Measurements from ENCODE around the gene PTHLH.

PTHLH gene

GRCh38 chr12:27996761-27997160 is 24.2 kb upstream of the PTHLH start:
- no peak overlapping the region for H3K27ac ChIP-seq
- CTCF ChIA-PET = no interaction called here
- DNase-seq (ENCODE audit: low spot score) = no peak
- TF ChIP-seq, protein P1, sequence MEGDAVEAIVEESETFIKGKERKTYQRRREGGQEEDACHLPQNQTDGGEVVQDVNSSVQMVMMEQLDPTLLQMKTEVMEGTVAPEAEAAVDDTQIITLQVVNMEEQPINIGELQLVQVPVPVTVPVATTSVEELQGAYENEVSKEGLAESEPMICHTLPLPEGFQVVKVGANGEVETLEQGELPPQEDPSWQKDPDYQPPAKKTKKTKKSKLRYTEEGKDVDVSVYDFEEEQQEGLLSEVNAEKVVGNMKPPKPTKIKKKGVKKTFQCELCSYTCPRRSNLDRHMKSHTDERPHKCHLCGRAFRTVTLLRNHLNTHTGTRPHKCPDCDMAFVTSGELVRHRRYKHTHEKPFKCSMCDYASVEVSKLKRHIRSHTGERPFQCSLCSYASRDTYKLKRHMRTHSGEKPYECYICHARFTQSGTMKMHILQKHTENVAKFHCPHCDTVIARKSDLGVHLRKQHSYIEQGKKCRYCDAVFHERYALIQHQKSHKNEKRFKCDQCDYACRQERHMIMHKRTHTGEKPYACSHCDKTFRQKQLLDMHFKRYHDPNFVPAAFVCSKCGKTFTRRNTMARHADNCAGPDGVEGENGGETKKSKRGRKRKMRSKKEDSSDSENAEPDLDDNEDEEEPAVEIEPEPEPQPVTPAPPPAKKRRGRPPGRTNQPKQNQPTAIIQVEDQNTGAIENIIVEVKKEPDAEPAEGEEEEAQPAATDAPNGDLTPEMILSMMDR (conservative IDR thresholded peaks at IDR 0.05; ENCODE audit: low read depth) = no peak
- POLR2A ChIA-PET (ENCODE audit: low non-redundant PET) = no interaction called here

DNA sequence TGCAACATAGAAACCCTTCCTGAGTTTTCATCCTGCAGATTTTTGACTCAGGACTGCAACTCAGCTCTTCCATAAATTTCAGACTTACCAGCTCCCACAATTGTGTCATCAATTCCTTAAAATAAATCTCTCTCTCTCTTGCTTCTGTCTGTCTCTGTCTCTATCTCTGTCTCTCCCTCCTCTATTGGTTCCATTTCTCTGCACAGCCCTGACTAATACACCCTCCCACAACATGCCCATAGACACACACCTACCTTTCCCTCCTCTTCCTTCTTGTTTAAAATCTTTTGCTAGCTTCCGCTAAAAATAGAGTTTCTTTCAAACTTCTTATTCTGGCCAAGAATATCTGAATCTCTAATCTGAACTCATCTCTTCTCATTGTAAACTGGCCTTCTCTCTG is 22.9 kb upstream of the PTHLH start:
- no peak overlapping the region for H3K27ac ChIP-seq
- ChIA-PET CTCF (interaction anchor here (0.6 kb wide), 2 partner anchors 132 to 480 kb away, joined by 3 read pairs; no protein-coding TSS in a partner anchor), POLR2A (ENCODE audit: low non-redundant PET) (no interaction called here)
- TF ChIP-seq, protein P1 (conservative IDR thresholded peaks at IDR 0.05; ENCODE audit: low read depth) = no peak
- DNase-seq (ENCODE audit: low spot score) = no peak

GRCh38 chr12:27988594-27989233 is 16.2 kb upstream of the PTHLH start:
- no peak overlapping the region for H3K27ac ChIP-seq
- ChIA-PET CTCF (interaction anchor here (0.7 kb wide), 1 partner anchor 33 kb away, joined by 3 read pairs; no protein-coding TSS in a partner anchor), POLR2A (ENCODE audit: low non-redundant PET) (no interaction called here)
- no peak for DNase-seq (ENCODE audit: low spot score)
- TF ChIP-seq, protein P1 (conservative IDR thresholded peaks at IDR 0.05; ENCODE audit: low read depth) = no peak

DNA sequence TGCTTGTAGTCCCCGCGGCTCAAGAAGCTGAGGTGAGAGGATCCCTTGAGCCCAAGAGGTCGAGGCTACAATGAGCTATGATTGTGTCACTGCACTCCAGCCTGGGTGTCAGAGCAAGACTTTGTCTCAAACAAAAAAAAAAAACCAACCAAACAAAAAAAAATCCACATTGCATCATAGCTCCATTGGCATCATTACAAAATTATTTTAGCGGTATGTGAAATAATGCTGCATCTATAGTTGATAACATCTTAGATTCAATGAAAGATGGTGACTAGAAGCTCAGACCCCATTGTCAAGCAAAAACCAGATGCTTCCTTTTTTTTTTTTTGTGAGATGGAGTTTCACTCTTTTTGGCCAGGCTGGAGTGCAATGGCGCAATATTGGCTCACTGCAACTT is 14.8 kb upstream of the PTHLH start:
- ChIA-PET POLR2A (ENCODE audit: low non-redundant PET) (interaction anchor here (0.7 kb wide), 1 partner anchor 17 kb away, joined by 6 read pairs; no protein-coding TSS in a partner anchor), CTCF (interaction anchor here (0.6 kb wide), 3 partner anchors 35 to 993 kb away, joined by 3 to 5 read pairs (median 3); no protein-coding TSS in a partner anchor)
- no peak overlapping the region for H3K27ac ChIP-seq
- TF ChIP-seq, protein P1 (conservative IDR thresholded peaks at IDR 0.05; ENCODE audit: low read depth) = no peak
- DNase-seq (ENCODE audit: low spot score) = no peak

- no peak overlapping the region for H3K27ac ChIP-seq
- TF ChIP-seq, protein P1 (conservative IDR thresholded peaks at IDR 0.05; ENCODE audit: low read depth) = no peak
- peak; percentile 53 for DNase-seq (ENCODE audit: low spot score)
- CTCF ChIA-PET = interaction anchor here (0.7 kb wide), 1 partner anchor 175 kb away, joined by 3 read pairs; no protein-coding TSS in a partner anchor
- POLR2A ChIA-PET (ENCODE audit: low non-redundant PET) = no interaction called here
Observed at GRCh38 chr12:27984275-27984674, 11.7 kb upstream of the PTHLH start.

GRCh38 chr12:27982951-27983350 is 10.4 kb upstream of the PTHLH start:
- ChIA-PET POLR2A (ENCODE audit: low non-redundant PET) (no interaction called here), CTCF (no interaction called here)
- no peak for DNase-seq (ENCODE audit: low spot score)
- H3K27ac ChIP-seq = no peak overlapping the region
- TF ChIP-seq, protein P1 (conservative IDR thresholded peaks at IDR 0.05; ENCODE audit: low read depth) = no peak

Data from RWPE1 (cell line).